GM18502 (cell line): Measurements from ENCODE around the gene ADAMTS3.
"Not testable (repeated sequence)": the region's sequence is repeated elsewhere in the genome, so short reads cannot be mapped to it uniquely, and the experiment has no call there.

Source experiments
- ATAC-seq: cut with Tn5 transposase; IDR thresholded peaks from one replicate; pipeline ENCODE4 v1.9.1; 2021; ENCODE audit warnings: mild to moderate bottlenecking; ENCODE audit not compliant: unreplicated experiment, poor library complexity

Gene ADAMTS3

DNA sequence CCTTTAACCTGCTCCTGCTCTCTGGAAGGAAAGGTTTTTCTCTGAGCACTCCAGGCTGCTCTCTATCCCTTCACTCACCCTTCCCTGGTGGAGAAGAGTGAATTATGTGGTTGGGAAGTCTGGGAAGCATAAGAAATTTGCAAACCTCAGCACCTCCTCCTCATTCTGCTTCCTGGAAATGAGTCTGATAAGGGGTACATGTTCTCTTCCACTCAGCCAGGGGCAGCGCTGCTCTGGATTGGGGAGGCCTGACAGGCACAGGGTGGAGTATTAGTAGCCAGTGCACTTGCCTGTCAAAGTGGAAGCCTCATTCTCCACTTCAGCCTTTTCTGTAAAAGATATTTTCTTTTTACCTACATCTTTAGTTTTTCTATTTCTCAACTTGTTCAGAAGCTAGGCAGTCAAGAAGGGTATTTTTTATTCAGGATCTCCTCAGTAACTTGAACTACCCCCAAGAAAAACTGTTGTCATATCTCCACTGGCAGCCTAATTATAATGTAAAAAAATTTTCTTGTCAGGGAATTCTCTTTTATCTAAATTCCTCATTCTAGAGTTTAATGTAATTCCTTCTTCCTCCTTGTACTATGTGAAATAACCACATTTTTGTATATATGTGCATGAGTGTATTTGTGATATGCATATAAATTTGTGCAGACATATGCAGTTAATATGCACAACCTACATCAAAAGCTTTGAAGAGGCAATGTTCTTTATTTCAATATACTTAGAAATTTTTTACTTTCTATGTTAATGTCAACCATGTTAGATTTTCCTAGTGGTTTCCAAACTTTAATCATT is 15.3 kb downstream of the ADAMTS3 start:
- ATAC-seq: no peak

GRCh38 chr4:72552447-72552846 is 16.6 kb downstream of the ADAMTS3 start:
- ATAC-seq: no peak

- ATAC-seq: no peak
Measured at GRCh38 chr4:72546456-72546855, 22.6 kb downstream of the ADAMTS3 start.

DNA sequence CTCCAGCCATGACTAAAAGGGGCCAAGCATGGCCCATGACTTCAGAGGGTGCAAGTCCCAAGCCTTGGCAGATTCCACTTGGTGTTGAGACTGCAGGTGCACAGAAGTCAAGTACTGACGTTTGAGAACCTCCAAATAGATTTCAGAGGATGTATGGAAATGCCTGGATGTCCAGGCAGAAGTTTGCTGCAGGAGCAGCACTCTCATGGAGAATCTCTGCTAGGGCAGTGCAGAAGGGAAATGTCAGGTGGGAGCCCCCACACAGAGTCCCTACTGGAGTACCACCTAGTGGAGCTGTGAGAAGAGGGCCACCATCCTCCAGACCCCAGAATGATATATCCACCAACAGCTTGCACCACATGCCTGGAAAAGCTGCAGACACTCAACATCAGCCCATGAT is 28.3 kb downstream of the ADAMTS3 start:
- ATAC-seq: not testable (repeated sequence)

- no peak for ATAC-seq
Measured at GRCh38 chr4:72538006-72538405, 31.0 kb downstream of the ADAMTS3 start.

DNA sequence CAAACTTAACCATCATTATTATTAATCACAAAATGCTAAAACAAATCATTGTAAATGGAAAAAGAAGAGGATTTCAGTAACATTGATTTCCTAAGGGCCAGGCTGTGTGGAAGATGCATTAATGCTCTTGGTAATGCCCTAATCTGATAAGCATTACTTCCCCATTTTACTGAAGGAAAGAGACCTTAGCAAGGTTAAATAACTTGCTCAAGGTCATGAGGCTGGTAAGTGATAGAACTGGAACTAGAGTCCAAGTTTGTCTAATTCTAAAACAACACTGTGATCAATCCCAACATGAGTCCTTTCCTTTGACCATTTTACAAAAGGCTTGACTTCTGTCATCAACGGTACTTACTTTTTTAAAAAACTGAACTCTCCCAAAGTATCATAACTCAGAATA is 32.6 kb downstream of the ADAMTS3 start:
- no peak for ATAC-seq

DNA sequence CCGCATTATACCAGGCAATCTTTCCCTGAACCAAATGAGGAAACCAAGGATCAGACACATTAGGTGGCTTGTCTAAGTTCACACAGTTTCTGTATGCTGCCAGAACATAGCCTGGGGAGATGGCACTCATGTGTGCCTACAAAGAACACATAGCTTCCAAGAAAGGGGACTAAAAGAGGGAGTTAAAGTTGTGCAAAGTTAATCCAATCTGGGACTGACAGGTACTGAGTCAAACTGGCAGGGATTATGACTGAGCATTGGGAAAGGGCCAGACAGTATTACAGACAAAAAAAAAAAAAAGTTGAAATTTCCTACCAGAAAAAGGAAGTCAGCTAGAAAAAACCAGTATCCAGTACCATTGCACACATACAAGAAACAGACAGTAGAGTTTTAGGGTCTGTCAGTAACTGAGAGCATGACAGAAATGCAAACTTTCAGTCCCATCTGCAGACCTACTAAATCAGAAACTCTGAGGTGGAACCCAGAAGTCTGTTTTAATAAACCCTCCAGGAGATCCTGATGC is 37.2 kb downstream of the ADAMTS3 start:
- no peak for ATAC-seq

DNA sequence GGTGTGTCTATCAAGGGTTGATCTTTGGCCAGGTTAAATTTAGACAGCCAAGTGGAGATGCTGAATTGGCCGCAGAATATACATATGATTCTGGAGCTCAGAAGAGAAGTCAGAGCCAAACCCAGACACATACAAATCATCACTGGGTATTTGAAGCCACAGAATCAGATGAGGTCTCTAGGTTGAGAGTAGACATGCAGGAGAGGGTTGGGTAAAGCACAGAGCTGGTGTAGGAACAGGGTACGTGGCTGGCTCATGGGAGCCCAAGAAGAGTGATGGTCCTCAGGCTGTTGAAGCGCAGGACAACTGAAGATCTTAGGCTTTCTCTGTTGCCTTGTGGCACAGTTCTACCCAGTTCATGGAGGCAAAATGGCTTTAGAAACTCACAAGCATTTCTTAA is 37.7 kb downstream of the ADAMTS3 start:
- no peak for ATAC-seq

DNA sequence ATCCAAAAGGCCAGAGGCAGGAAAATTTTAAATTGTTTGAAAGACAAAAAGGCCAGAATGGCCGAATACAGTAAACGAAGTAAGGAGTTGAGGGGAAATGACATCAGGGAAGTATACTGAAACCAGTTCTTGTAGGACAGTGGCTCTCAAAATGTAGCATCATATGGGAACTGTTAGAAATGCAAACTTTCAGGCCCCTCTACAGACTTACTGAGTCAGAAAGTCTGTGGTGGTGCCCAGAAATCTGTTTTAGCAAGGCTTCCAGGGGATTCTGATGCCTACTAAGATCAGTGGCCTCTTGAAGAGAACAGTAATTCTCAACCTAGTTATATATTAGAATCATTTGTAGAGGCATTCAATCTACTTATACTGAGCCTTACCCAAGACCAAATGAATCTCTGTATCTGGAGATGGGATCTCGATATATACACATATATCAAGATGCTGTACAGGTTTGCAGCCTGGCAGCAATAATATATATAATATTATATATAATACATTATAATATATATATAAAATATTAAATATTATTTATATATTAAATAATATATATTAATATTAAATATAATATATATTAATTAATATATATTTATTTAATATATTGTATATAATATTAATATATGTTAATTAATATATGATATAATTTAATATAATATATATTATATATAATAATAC is 39.7 kb downstream of the ADAMTS3 start:
- ATAC-seq: no peak

DNA sequence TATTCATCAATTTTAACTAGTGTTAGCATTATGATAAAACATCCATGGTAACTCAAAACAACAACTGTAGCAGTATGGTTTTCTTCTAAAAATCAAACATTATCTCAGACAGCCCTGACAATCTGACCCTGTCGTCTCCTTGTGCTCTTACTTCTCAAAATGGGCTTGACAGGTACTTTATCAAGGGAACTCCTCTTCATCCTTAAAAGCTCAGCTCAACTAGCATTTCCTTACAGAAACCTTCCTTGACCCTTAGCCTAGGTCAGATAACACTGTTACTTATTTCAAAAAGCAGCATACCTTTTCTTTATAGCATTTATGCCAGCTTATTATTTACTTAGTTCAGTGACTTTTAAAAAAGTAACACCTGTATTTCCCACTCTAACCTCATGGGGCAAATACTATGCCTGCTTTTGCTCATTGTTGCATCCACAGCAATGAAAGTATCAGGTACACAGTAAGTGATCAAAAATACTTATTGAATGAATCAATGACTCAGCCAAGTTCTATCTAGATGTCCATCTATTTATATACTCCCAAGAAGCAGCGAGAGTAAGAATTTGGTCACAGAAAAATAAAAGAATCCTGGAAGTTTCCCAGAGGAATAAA is 41.9 kb downstream of the ADAMTS3 start:
- no peak for ATAC-seq

- ATAC-seq: no peak
Measured at GRCh38 chr4:72525938-72526337, 43.1 kb downstream of the ADAMTS3 start.

GRCh38 chr4:72522440-72522839 is 46.6 kb downstream of the ADAMTS3 start:
- ATAC-seq: no peak

DNA sequence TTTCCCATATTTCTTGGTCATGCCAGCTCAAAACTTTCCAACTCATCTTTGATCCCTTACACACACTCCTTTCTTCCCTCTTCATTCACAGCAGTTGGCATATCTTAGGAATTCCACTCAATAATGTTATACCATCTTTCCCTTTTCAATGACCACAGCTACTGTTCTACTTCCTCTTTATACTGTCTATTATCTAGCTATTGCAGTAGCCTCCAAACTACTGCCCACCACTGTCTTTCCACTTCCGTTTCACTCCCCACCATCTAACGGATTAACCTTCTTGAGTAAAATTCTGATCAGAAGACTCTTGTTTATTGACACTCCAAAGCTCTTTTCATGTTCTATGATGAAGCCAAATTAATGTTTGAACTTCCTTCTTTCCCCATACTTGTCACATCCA is 55.8 kb downstream of the ADAMTS3 start:
- no peak for ATAC-seq

DNA sequence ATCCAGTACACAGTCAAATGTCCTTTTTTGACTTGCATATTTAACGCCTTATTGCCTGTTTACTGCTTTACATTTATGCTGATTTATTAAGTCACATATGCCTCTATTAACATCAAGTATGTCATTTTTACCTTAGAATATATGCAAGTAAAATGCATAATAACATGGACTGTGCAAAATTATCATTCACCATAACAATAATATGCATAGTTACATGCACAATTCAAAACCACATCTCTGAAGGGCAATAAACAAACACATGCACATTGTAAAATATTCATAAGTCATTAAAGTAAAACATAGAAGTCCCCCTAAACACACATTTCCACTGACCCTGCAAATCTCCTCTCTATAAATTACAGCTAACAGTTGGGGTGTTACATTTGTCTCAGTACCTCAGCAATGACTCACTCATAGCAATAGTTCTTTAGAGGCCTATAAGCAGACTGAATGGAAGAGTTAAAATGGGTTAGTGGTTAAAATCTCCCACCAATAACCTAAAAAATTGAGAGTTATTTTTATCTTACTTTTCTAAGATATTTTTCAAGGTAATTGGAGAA is 61.1 kb downstream of the ADAMTS3 start:
- no peak for ATAC-seq

GRCh38 chr4:72507167-72507566 is 61.9 kb downstream of the ADAMTS3 start:
- no peak for ATAC-seq

GRCh38 chr4:72505314-72505744 is 63.7 kb downstream of the ADAMTS3 start:
- peak; percentile 93 for ATAC-seq

DNA sequence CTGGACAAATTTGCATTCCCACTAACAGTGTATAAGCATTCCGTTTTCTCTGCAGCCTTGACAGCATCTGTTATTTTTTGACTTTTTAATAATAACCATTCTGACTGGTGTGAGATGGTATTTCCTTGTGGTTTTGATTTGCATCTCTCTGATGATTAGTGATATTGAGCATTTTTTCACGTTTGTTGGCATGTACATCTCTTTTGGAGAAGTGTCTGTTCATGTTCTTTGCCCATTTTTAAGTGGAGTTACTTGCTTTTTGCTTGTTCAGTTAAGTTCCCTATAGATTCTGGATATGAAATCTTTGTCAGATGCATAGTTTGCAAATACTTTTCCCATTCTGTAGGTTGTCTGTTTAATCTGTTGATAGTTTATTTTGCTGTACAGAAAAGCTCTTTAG is 68.8 kb downstream of the ADAMTS3 start:
- no peak for ATAC-seq

DNA sequence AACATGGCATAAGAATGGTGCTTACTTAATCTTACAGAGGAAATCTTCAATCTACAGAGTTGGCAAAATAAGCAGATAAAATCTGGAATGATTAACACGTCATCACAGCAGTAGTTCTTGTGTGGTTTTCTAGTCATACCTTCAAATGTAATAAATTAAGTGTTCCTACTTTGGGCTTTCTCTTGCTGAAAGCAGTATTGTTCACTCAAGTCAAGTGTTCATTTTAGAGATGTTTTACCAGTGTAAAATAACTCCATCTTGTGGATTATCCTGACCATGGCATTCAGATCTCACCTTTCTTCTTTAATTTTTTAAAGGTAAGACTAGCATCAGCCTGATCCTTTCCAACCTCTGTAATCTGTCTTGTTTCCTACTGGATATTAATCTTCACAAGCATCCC is 72.9 kb downstream of the ADAMTS3 start:
- no peak for ATAC-seq

DNA sequence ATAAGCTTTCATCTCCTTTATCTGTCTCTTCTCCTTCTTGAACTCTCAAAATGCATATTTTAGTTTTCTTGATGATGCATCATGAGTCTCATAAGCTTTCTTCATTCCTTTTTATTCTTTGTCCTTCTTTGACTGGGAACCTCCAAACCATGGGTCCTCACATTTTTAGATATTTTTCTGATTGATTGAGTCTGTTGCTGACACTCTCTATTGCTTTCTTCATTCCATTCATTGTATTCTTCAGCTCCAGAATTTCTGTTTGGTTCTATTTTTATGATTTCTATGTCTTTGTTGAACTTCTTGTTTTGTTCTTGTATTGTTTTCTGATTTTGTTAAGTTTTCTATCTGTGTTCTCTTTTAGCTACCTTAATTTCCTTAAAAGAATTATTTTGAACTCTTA is 74.9 kb downstream of the ADAMTS3 start:
- no peak for ATAC-seq

DNA sequence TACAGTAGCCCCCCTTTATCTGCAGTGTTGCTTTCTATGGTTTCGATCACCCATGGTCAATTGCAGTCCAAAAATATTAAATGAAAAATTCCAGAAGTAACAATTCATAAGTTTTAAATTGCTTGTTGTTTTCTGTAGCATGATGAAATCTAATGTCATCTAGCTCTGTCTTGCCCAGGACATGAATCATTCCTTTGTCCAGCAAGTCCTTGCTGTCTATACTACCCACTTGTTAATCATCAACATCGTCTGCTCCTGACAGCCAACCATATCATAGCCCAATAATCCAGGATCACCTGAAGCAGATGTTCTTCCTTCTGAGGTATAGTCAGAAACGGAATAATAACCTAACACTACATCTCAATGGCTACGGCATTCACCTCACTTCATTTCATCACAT is 79.8 kb downstream of the ADAMTS3 start:
- no peak for ATAC-seq

- ATAC-seq: no peak
Measured at GRCh38 chr4:72486991-72487390, 82.0 kb downstream of the ADAMTS3 start.
